HepG2 (cell line): ENCODE results near the gene WDR35. TPM values are rescaled to one million over a fixed set of nuclear protein-coding genes. Genes with fewer than 3 reads are reported as not detected.

Experiments
- ARID5B ChIP-seq: IDR thresholded peaks from 2 replicates; pipeline ENCODE4 v1.4.0; 2020; ENCODE audit warnings: mild to moderate bottlenecking, missing genetic modification reagents
- E2F5 ChIP-seq: sonication (generic); formaldehyde crosslinking; conservative IDR thresholded peaks from 2 replicates; pipeline ENCODE4 v1.4.0; 2020; ENCODE audit warnings: missing genetic modification reagents
- ELF1 ChIP-seq: sonication (generic); formaldehyde crosslinking; IDR thresholded peaks from 2 replicates; pipeline ENCODE4 v1.4.0; 2020; ENCODE audit warnings: missing genetic modification reagents
- ELF3 ChIP-seq: IDR thresholded peaks from 2 replicates; pipeline ENCODE4 v1.6.1; 2016; ENCODE audit warnings: missing genetic modification reagents, missing compliant biosample characterization
- EP300 ChIP-seq, 3 experiments: sonication (generic) in 1 of 3; formaldehyde crosslinking in 1 of 3; IDR thresholded peaks; 2 replicates each; pipeline versions ENCODE4 v1.5.1 to v1.6.1; 2011 to 2020; ENCODE audit warnings: low read depth in 2 of 3, low read length in 2 of 3, borderline replicate concordance in 1 of 3, improper control_type of control experiment in 1 of 3, mild to moderate bottlenecking in 1 of 3, missing genetic modification reagents in 1 of 3, moderate library complexity in 1 of 3
- HDAC2 ChIP-seq: sonication (generic); formaldehyde crosslinking; IDR thresholded peaks from 2 replicates; pipeline ENCODE4 v1.4.0; 2020; ENCODE audit warnings: missing genetic modification reagents
- HHEX ChIP-seq: IDR thresholded peaks from 2 replicates; pipeline ENCODE4 v1.6.1; 2016; ENCODE audit warnings: control low read depth
- KAT2B ChIP-seq: fragments of 150-350 bp; IDR thresholded peaks from 2 replicates; pipeline ENCODE4 v1.6.1; 2014; ENCODE audit warnings: low read depth, low read length, borderline replicate concordance
- KMT2B ChIP-seq: IDR thresholded peaks from 2 replicates; pipeline ENCODE4 v1.6.1; 2016; ENCODE audit warnings: missing genetic modification reagents, missing compliant biosample characterization
- MTERF4 ChIP-seq: sonication (generic); formaldehyde crosslinking; IDR thresholded peaks from 2 replicates; pipeline ENCODE4 v1.8.0; 2023; ENCODE audit warnings: mild to moderate bottlenecking, missing genetic modification reagents
- ZBTB40 ChIP-seq, 2 experiments: fragments of 450-650 bp in 1 of 2; sonication (generic) in 1 of 2; formaldehyde crosslinking in 1 of 2; IDR thresholded peaks; 2 replicates each; pipeline versions ENCODE4 v1.6.1 to v1.8.0; 2016 to 2022; ENCODE audit warnings: antibody characterized with exemption in 1 of 2, mild to moderate bottlenecking in 1 of 2, missing genetic modification reagents in 1 of 2
- ZNF205 ChIP-seq: IDR thresholded peaks from 2 replicates; pipeline ENCODE4 v1.6.1; 2018; ENCODE audit warnings: missing biosample characterization, missing genetic modification reagents
- ZNF331 ChIP-seq: sonication (generic); formaldehyde crosslinking; IDR thresholded peaks from 2 replicates; pipeline ENCODE4 v1.4.0; 2020; ENCODE audit warnings: missing genetic modification reagents
- ZNF557 ChIP-seq: sonication (generic); formaldehyde crosslinking; IDR thresholded peaks from 2 replicates; pipeline ENCODE4 v1.4.0; 2020; ENCODE audit warnings: missing genetic modification reagents
- ZNF670 ChIP-seq: sonication (generic); formaldehyde crosslinking; IDR thresholded peaks from 2 replicates; pipeline ENCODE4 v1.8.0; 2022; ENCODE audit warnings: mild to moderate bottlenecking, missing genetic modification reagents, borderline replicate concordance
- polyA plus RNA-seq, 8 experiments: library from polyadenylated mRNA; depleted of rRNA in 3 of 8; stranded (reverse) in 7 of 8; unstranded in 1 of 8; fragments of >200 nt; fragmentation: Illumina TruSeq in 4 of 8; extraction: Trizol in 4 of 8; gene quantifications; 2 replicates each; pipeline versions ENCODE4 v1.2.1 to v1.2.3, GENCODE V29; 2011 to 2016; ENCODE audit warnings: low read depth in 4 of 8, missing spikeins in 1 of 8, mixed read lengths in 1 of 8; ENCODE audit not compliant: insufficient read depth in 1 of 8
- total RNA-seq, 5 experiments: library from RNA; depleted of rRNA; stranded (reverse); fragments of >200 nt; fragmentation: Illumina TruSeq; extraction: Trizol; gene quantifications; 2 replicates each; pipeline ENCODE4 v1.2.3, GENCODE V29; 2016; ENCODE audit warnings: low read depth in 1 of 5

WDR35 gene
- total and polyA plus RNA-seq, 2 of the 13 experiments (the other 11 are each of a cell fraction or from before 2014, with no cell fraction given), result 11.1 to 19.6 TPM

- TF ChIP-seq MTERF4 (no peak), ZNF557 (CRISPR knock-in tag) (no peak), EP300 (IDR thresholded peaks at IDR 0.05; ENCODE audit: low read depth in 2 of 2, low read length in 2 of 2) (peak in 1 of 2 experiments; percentile 83; a peak in 2 of 4 replicates), EP300 (CRISPR knock-in tag; IDR thresholded peaks at IDR 0.05; ENCODE audit: borderline replicate concordance) (peak; percentile 80), ZBTB40 (IDR thresholded peaks at IDR 0.05) (no peak), ZBTB40 (CRISPR knock-in tag; IDR thresholded peaks at IDR 0.05) (no peak), HHEX (CRISPR knock-in tag) (0 out of 2 replicates have a peak, but pooled peaks have one; percentile 30), ZNF670 (CRISPR knock-in tag) (no peak), KAT2B (no peak), ZNF205 (CRISPR knock-in tag) (no peak), ELF3 (peak; percentile 95), E2F5 (CRISPR knock-in tag) (no peak), ARID5B (CRISPR knock-in tag) (peak; percentile 92), ZNF331 (CRISPR knock-in tag) (peak; percentile 57; the same call in 1 of the 2 replicates), KMT2B (CRISPR knock-in tag) (peak; percentile 45; the same call in 1 of the 2 replicates), HDAC2 (CRISPR knock-in tag) (peak; percentile 75), ELF1 (CRISPR knock-in tag) (peak; percentile 88)
Measured at GRCh38 chr2:20027260-20027677, 37.4 kb upstream of the WDR35 start (continued).
